Hypothalamus (tissue), 51 donors: Measurements from ENCODE around the gene FAM184B.

Source experiments
- DNase-seq, 51 donors: peaks; one replicate each; lab custom pipeline; 2025; lab: John Stamatoyannopoulos, UW

FAM184B gene

GRCh38 chr4:17587094-17587822, 194.2 kb downstream of the FAM184B start:
- peak in 3 of 51 donors; percentile 6 to 49 (median 14) for DNase-seq

- peak in 5 of 51 donors; percentile 4 to 18 (median 13) for DNase-seq
Observed at GRCh38 chr4:17584521-17585213, 196.8 kb downstream of the FAM184B start.

- no peak for DNase-seq
Observed at GRCh38 chr4:17583941-17584340, 197.5 kb downstream of the FAM184B start.

- no peak for DNase-seq
Observed at GRCh38 chr4:17583276-17583675, 198.1 kb downstream of the FAM184B start.

GRCh38 chr4:17580969-17581368, 200.5 kb downstream of the FAM184B start:
- DNase-seq = no peak
